OCI-LY1 (cell line): Measurements from ENCODE around the gene LINC00305.

Experiments used
- H2AFZ ChIP-seq: fragments of 200-600 bp; sonication (generic), shearing (Covaris generic); 2 replicates; pipeline ENCODE4 v1.6.0; 2014; ENCODE audit warnings: antibody characterized with exemption, mild to moderate bottlenecking, low read length
- H3F3A ChIP-seq: fragments of 200-600 bp; sonication (generic), shearing (Covaris generic); 2 replicates; pipeline ENCODE4 v1.6.0; 2014; ENCODE audit warnings: mild to moderate bottlenecking, antibody characterized with exemption, low read length, moderate library complexity; ENCODE audit not compliant: insufficient read depth
- H3K27ac ChIP-seq: fragments of 200-600 bp; sonication (generic); 2 replicates; pipeline ENCODE4 v1.5.1; 2014; ENCODE audit warnings: low read length, mixed run types, mild to moderate bottlenecking, low read depth; ENCODE audit not compliant: poor library complexity, severe bottlenecking
- H3K27me3 ChIP-seq: fragments of 200-600 bp; sonication (generic); 2 replicates; pipeline ENCODE4 v1.6.0; 2014; ENCODE audit warnings: antibody characterized with exemption, mild to moderate bottlenecking, low read length, moderate library complexity; ENCODE audit not compliant: insufficient read depth
- H3K36me3 ChIP-seq: fragments of 200-600 bp; sonication (generic); 2 replicates; pipeline ENCODE4 v1.6.1; 2014; ENCODE audit warnings: mild to moderate bottlenecking, antibody characterized with exemption, low read length, moderate library complexity, mixed read lengths; ENCODE audit not compliant: insufficient read depth
- H3K4me1 ChIP-seq: fragments of 200-600 bp; sonication (generic); 2 replicates; pipeline ENCODE4 v1.5.1; 2014; ENCODE audit warnings: mild to moderate bottlenecking, low read length, moderate library complexity; ENCODE audit not compliant: insufficient read depth, severe bottlenecking
- H3K4me2 ChIP-seq: fragments of 200-600 bp; sonication (generic), shearing (Covaris generic); 2 replicates; pipeline ENCODE4 v1.6.1; 2014; ENCODE audit warnings: low read length
- H3K4me3 ChIP-seq: fragments of 200-600 bp; sonication (generic); 2 replicates; pipeline ENCODE4 v1.5.1; 2014; ENCODE audit warnings: low read length, low read depth, mild to moderate bottlenecking, mixed read lengths; ENCODE audit not compliant: poor library complexity, severe bottlenecking
- H3K79me2 ChIP-seq: fragments of 200-600 bp; shearing (Covaris generic); 2 replicates; pipeline ENCODE4 v1.6.1; 2016; ENCODE audit warnings: mixed run types, low read length, mixed read lengths; ENCODE audit not compliant: insufficient read depth
- H3K9ac ChIP-seq: fragments of 200-600 bp; sonication (generic), shearing (Covaris generic); 2 replicates; pipeline ENCODE4 v1.6.1; 2014; ENCODE audit warnings: mild to moderate bottlenecking, low read length, mixed read lengths
- H3K9me2 ChIP-seq: fragments of 200-600 bp; sonication (generic), shearing (Covaris generic); 2 replicates; pipeline ENCODE4 v1.6.1; 2014; ENCODE audit warnings: low read depth, mild to moderate bottlenecking, low read length, mixed read lengths
- H3K9me3 ChIP-seq: fragments of 200-600 bp; shearing (Covaris generic); 2 replicates; pipeline ENCODE4 v1.6.1; 2014; ENCODE audit warnings: low read length, mixed read lengths
- H4K20me1 ChIP-seq: fragments of 200-600 bp; sonication (generic), shearing (Covaris generic); 2 replicates; pipeline ENCODE4 v1.6.0; 2016; ENCODE audit warnings: mild to moderate bottlenecking, low read length; ENCODE audit not compliant: insufficient read depth
- EZH2 ChIP-seq: fragments of 200-600 bp; sonication (generic), shearing (Covaris generic); IDR thresholded peaks from 2 replicates; pipeline ENCODE4 v1.8.0; 2017; ENCODE audit warnings: borderline replicate concordance, mixed run types, mild to moderate bottlenecking, antibody characterized with exemption, low read length, moderate library complexity, mixed read lengths
- TF ChIP-seq, protein P1 (sequence below): fragments of 200-600 bp; sonication (generic), shearing (Covaris generic); IDR thresholded peaks from 2 replicates; pipeline ENCODE4 v1.5.1; 2017; ENCODE audit warnings: mild to moderate bottlenecking, antibody characterized with exemption, low read length, moderate library complexity, mixed read lengths

LINC00305 gene

DNA sequence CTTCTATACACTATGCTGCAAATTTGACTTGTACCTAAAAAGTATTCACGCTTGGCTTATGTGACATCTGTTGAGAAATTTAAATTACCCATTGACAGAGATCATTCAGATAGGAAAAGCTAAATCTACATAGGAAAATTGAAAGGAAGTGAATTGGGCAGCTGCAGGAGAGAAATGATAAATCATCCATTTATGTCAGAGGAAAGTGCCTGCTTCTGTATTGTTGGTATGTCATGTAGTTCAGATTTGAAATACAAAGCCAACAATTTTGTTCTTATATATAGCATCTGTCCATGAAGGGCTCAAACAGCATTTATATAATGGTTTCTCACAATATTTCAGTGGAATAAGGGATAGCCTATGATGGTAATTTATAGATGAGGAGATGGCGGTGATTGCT lies 17.6 kb downstream of the LINC00305 start:
- no peaks in the 10 kb centered on the region for H3K4me1 ChIP-seq
- H3K4me3 ChIP-seq, result no peak overlapping the region
- no peaks in the 10 kb centered on the region for H4K20me1 ChIP-seq
- no peak for TF ChIP-seq EZH2
- TF ChIP-seq, protein P1, sequence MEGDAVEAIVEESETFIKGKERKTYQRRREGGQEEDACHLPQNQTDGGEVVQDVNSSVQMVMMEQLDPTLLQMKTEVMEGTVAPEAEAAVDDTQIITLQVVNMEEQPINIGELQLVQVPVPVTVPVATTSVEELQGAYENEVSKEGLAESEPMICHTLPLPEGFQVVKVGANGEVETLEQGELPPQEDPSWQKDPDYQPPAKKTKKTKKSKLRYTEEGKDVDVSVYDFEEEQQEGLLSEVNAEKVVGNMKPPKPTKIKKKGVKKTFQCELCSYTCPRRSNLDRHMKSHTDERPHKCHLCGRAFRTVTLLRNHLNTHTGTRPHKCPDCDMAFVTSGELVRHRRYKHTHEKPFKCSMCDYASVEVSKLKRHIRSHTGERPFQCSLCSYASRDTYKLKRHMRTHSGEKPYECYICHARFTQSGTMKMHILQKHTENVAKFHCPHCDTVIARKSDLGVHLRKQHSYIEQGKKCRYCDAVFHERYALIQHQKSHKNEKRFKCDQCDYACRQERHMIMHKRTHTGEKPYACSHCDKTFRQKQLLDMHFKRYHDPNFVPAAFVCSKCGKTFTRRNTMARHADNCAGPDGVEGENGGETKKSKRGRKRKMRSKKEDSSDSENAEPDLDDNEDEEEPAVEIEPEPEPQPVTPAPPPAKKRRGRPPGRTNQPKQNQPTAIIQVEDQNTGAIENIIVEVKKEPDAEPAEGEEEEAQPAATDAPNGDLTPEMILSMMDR, result no peak
- H3K79me2 ChIP-seq, result no peaks in the 10 kb centered on the region
- no peaks in the 10 kb centered on the region for H3F3A ChIP-seq
- H2AFZ ChIP-seq, result no peak overlapping the region
- no peak overlapping the region for H3K4me2 ChIP-seq
- H3K9me2 ChIP-seq, result no peaks in the 10 kb centered on the region
- H3K36me3 ChIP-seq, result no peaks in the 10 kb centered on the region
- H3K9me3 ChIP-seq, result no peaks in the 10 kb centered on the region
- no peak overlapping the region for H3K9ac ChIP-seq
- H3K27ac ChIP-seq, result no peak overlapping the region
- no peaks in the 10 kb centered on the region for H3K27me3 ChIP-seq

DNA sequence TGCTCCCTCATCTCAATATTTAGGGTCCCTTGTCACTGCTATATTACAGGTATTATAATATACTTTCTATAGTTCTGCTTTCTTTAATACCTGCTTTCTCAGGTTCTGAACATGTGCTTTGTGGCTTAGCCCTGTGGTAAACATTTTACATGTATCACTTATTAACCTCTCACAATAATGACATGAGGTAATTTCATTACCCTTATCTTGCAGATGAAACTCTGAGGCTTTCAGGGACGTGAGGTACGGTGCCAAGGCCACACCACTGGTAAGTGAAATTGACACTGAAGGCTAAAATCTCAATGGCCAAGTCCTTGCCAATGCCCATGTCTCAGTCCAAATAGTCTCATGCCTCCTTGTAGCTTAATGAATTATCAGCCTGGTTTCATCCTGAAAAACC lies 21.7 kb downstream of the LINC00305 start:
- Histone ChIP-seq H3K79me2 (no peaks in the 10 kb centered on the region), H3K4me2 (no peak overlapping the region), H3K27ac (no peak overlapping the region), H3K9me3 (no peaks in the 10 kb centered on the region), H3K9ac (no peak overlapping the region), H3K36me3 (no peaks in the 10 kb centered on the region), H2AFZ (no peak overlapping the region), H3F3A (no peaks in the 10 kb centered on the region), H3K4me1 (no peaks in the 10 kb centered on the region), H3K9me2 (no peaks in the 10 kb centered on the region), H3K4me3 (no peak overlapping the region), H3K27me3 (no peaks in the 10 kb centered on the region), H4K20me1 (no peaks in the 10 kb centered on the region)
- no peak for TF ChIP-seq EZH2
- TF ChIP-seq, protein P1, result no peak

DNA sequence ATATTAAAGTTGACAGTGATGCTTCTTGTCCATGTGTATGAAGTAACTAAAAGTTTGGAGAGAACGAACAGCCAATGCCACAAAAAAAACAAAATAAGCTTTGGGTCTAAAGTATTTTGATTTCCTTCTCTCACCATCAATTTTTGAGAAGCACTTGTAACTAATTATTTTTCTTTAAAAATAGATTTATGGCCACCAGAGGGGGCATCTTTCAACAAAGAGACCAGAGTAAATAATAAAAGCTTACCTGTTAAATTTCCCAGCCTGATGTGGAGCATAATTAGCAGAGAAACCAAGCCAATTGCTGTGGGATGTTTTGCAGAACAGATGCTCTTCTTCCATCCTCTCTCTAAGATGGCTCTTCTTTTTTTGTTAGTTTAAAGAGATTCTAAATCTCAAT lies 29.0 kb downstream of the LINC00305 start:
- Histone ChIP-seq H3K27me3 (no peaks in the 10 kb centered on the region), H3K36me3 (no peaks in the 10 kb centered on the region), H3K79me2 (no peaks in the 10 kb centered on the region), H3K4me3 (no peak overlapping the region), H3K4me1 (no peaks in the 10 kb centered on the region), H3K9ac (no peak overlapping the region), H3F3A (no peaks in the 10 kb centered on the region), H4K20me1 (no peaks in the 10 kb centered on the region), H3K27ac (no peak overlapping the region), H3K9me2 (no peaks in the 10 kb centered on the region), H3K9me3 (no peaks in the 10 kb centered on the region), H2AFZ (no peak overlapping the region), H3K4me2 (no peak overlapping the region)
- TF ChIP-seq, protein P1, result peak; percentile 38
- TF ChIP-seq EZH2, result no peak
